ENCODE results near the gene BACE2.

The BACE2 gene

GRCh38 chr21:41149199-41149598 lies 18.8 kb upstream of the BACE2 start:
- DNase-seq, result no peak

- DNase-seq, result no peak
These were observed 15.8 kb upstream of the BACE2 start for GRCh38 chr21:41152147-41152546.

- no peak for DNase-seq
These were observed 14.5 kb upstream of the BACE2 start for GRCh38 chr21:41153443-41153842.

GRCh38 chr21:41156142-41156541 lies 11.8 kb upstream of the BACE2 start:
- DNase-seq, result no peak

GRCh38 chr21:41158026-41158425 lies 9.9 kb upstream of the BACE2 start:
- no peak for DNase-seq

- no peak for DNase-seq
These were observed 7.9 kb upstream of the BACE2 start for GRCh38 chr21:41160036-41160435.

GRCh38 chr21:41161428-41161827 lies 6.5 kb upstream of the BACE2 start:
- no peak for DNase-seq

- no peak for DNase-seq
These were observed 5.9 kb upstream of the BACE2 start for GRCh38 chr21:41162096-41162495.

GRCh38 chr21:41163091-41163490 lies 4.9 kb upstream of the BACE2 start:
- no peak for DNase-seq

- DNase-seq, result no peak
These were observed 3.9 kb upstream of the BACE2 start for GRCh38 chr21:41164052-41164451.

- DNase-seq, result no peak
These were observed 2.8 kb upstream of the BACE2 start for GRCh38 chr21:41164981-41165655.

- no peak for DNase-seq
These were observed 1.1 kb upstream of the BACE2 start for GRCh38 chr21:41166884-41167283.

- no peak for DNase-seq
These were observed 664 bp downstream of the BACE2 start for GRCh38 chr21:41168391-41169257.

GRCh38 chr21:41169258-41169576 lies 1.3 kb downstream of the BACE2 start:
- no peak for DNase-seq

GRCh38 chr21:41169701-41170100 lies 1.7 kb downstream of the BACE2 start:
- no peak for DNase-seq

GRCh38 chr21:41170442-41170841 lies 2.5 kb downstream of the BACE2 start:
- no peak for DNase-seq

GRCh38 chr21:41170859-41171609 lies 3.1 kb downstream of the BACE2 start:
- no peak for DNase-seq

- no peak for DNase-seq
These were observed 7.1 kb downstream of the BACE2 start for GRCh38 chr21:41175080-41175479.

GRCh38 chr21:41176846-41177245 lies 8.9 kb downstream of the BACE2 start:
- no peak for DNase-seq

- no peak for DNase-seq
These were observed 12.8 kb downstream of the BACE2 start for GRCh38 chr21:41180752-41181151.

GRCh38 chr21:41182547-41182946 lies 14.6 kb downstream of the BACE2 start:
- no peak for DNase-seq

GRCh38 chr21:41183575-41183974 lies 15.6 kb downstream of the BACE2 start:
- DNase-seq, result no peak

- DNase-seq, result no peak
These were observed 17.8 kb downstream of the BACE2 start for GRCh38 chr21:41185802-41186201.
